Measurements from ENCODE around the gene ETFB. TPM values are rescaled to one million over a fixed set of nuclear protein-coding genes. Genes with fewer than 3 reads are reported as not detected.

The ETFB gene
- total and polyA plus RNA-seq, 9 of the 15 experiments (the other 6 are each of a cell fraction or from before 2014, with no cell fraction given) = 18.1 to 143 (median 96.1) TPM

DNA sequence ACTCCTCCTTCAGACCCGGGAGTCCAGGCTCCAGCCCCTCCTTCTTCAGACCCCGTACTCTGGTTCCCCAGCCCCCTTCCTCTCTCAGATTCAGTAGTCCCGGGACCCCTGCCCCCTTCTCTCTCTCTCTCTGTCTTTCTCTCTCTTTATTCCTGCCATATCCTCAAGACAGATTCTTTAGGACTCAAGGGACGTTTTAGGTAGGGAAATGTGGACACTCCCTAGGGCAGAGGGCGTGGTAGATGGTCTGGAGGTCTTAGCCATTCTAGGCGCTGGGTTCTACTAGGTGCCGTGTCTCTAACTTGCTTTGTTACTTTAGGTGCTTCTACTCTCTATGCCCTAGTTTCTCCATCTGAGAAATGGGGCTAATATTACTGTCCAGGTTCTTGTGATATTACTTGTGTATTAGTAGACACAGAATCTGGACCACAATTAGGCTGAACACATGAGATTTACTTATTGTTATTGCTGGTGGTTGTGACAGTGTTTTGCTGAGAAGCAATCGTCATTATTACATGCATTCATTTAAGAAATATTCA, 25.0 kb upstream of the ETFB start (continued):
- TF ChIP-seq MTF1 (CRISPR knock-in tag; IDR thresholded peaks at IDR 0.05; ENCODE audit: borderline replicate concordance) (no peak), AFF4 (CRISPR knock-in tag; IDR thresholded peaks at IDR 0.05) (no peak), RBM25 (IDR thresholded peaks at IDR 0.05; ENCODE audit: low read depth, low read length, severe bottlenecking) (peak; percentile 71), PYGO2 (tag; IDR thresholded peaks at IDR 0.05) (no peak), KLF10 (CRISPR knock-in tag; IDR thresholded peaks at IDR 0.05) (no peak), EP400 (IDR thresholded peaks at IDR 0.05) (peak; percentile 31; the same call in 1 of the 2 replicates), RBFOX2 (IDR thresholded peaks at IDR 0.05; ENCODE audit: low read depth, low read length) (no peak), SETDB1 (IDR thresholded peaks at IDR 0.05; ENCODE audit: low read length) (no peak), THAP7 (CRISPR knock-in tag; IDR thresholded peaks at IDR 0.05) (no peak), NCOR1 (IDR thresholded peaks at IDR 0.05) (no peak), SOX6 (IDR thresholded peaks at IDR 0.05) (no peak), CREB3 (tag; conservative IDR thresholded peaks at IDR 0.05; ENCODE audit: low read depth) (no peak), POU5F1 (IDR thresholded peaks at IDR 0.05; ENCODE audit: borderline replicate concordance, low read depth, low read length, partially characterized antibody) (no peak)
- TF ChIP-seq, protein P1, sequence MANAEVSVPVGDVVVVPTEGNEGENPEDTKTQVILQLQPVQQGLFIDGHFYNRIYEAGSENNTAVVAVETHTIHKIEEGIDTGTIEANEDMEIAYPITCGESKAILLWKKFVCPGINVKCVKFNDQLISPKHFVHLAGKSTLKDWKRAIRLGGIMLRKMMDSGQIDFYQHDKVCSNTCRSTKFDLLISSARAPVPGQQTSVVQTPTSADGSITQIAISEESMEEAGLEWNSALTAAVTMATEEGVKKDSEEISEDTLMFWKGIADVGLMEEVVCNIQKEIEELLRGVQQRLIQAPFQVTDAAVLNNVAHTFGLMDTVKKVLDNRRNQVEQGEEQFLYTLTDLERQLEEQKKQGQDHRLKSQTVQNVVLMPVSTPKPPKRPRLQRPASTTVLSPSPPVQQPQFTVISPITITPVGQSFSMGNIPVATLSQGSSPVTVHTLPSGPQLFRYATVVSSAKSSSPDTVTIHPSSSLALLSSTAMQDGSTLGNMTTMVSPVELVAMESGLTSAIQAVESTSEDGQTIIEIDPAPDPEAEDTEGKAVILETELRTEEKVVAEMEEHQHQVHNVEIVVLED (CRISPR knock-in tag; IDR thresholded peaks at IDR 0.05) = no peak

Data from K562 (cell line).